Body of pancreas (tissue), 4 donors: ENCODE measurements around the gene ATF7.

ENCODE experiments used
- POLR2A ChIP-seq, 3 donors: fragments of 450-650 bp; IDR thresholded peaks; one replicate each; pipeline ENCODE4 v1.6.1; 2016; ENCODE audit warnings: antibody characterized with exemption in 3 of 3, mild to moderate bottlenecking in 2 of 3
- TF ChIP-seq, protein P1 (sequence below), 7 experiments: fragments of 450-650 bp in 4 of 7; fragments of 200-600 bp in 3 of 7; sonication (generic) in 3 of 7; IDR thresholded peaks; one replicate each; pipeline ENCODE4 v1.5.1; 2016 to 2019; ENCODE audit warnings: antibody characterized with exemption in 7 of 7

DNA sequence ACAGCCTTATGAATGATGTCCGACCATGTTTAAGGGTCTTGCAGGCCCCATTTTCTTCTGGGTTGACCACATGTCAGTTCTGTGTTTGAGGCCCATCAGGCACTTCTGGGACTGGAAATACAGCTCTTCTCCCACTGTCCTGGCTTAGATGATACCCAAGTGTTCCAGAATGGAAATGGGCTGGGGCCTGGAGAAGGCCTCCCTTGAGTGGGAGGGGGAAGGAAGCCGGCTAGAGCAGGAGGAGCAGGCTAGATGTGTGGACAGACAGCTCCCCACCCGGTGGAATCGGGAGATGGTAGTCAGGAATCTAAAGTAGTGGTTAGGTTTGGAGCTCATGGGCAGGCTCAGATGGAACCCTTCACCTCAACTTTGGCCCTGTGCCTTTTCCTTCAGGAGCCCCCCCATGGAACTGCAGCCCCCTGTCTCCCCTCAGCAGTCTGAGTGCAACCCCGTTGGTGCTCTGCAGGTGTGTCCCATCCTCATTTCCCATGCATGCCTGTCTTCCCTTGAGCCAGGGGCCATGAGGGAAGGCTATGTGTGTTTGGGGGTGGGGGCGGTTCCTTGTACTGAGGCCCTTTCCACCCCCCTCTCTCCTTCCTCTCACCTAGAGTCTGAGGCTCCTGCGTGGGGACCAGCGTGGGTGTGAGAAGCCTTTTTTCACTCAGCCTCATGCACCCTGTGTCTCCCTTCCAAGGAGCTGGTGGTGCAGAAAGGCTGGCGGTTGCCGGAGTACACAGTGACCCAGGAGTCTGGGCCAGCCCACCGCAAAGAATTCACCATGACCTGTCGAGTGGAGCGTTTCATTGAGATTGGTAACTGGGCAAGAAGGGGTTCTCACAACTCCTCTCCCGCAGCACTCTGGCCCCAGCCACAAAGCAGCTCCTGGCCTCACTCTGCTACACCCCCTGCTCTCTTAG is 121.9 kb downstream of the ATF7 start:
- TF ChIP-seq, protein P1, sequence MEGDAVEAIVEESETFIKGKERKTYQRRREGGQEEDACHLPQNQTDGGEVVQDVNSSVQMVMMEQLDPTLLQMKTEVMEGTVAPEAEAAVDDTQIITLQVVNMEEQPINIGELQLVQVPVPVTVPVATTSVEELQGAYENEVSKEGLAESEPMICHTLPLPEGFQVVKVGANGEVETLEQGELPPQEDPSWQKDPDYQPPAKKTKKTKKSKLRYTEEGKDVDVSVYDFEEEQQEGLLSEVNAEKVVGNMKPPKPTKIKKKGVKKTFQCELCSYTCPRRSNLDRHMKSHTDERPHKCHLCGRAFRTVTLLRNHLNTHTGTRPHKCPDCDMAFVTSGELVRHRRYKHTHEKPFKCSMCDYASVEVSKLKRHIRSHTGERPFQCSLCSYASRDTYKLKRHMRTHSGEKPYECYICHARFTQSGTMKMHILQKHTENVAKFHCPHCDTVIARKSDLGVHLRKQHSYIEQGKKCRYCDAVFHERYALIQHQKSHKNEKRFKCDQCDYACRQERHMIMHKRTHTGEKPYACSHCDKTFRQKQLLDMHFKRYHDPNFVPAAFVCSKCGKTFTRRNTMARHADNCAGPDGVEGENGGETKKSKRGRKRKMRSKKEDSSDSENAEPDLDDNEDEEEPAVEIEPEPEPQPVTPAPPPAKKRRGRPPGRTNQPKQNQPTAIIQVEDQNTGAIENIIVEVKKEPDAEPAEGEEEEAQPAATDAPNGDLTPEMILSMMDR (IDR thresholded peaks at IDR 0.05), result no peak
- TF ChIP-seq POLR2A (IDR thresholded peaks at IDR 0.05), result no peak
